GM23338 (cell line): Measurements from ENCODE around the gene KCNMB2. TPM values are rescaled to one million over a fixed set of nuclear protein-coding genes. Genes with fewer than 3 reads are reported as not detected.

Experiments used
- ATAC-seq: fragments of 200-7000 bp; cut with Tn5 transposase; 3 replicates; pipeline ENCODE4 v1.9.1; 2020
- DNase-seq: peaks from one replicate; pipeline ENCODE4 v3.0.0-alpha.2; 2015; ENCODE audit warnings: low spot score
- H2AFZ ChIP-seq: fragments of 200-600 bp; sonication (generic); 2 replicates; pipeline ENCODE4 v1.8.0; 2016; ENCODE audit warnings: antibody characterized with exemption, mild to moderate bottlenecking, moderate library complexity
- H3F3A ChIP-seq: fragments of 200-600 bp; sonication (generic); replicated peaks from 2 replicates; pipeline ENCODE4 v1.8.0; 2017; ENCODE audit warnings: antibody characterized with exemption, mixed run types, low read depth
- H3K27ac ChIP-seq: fragments of 200-600 bp; sonication (generic); 2 replicates; pipeline ENCODE4 v1.6.1; 2016; ENCODE audit warnings: low read depth
- H3K27me3 ChIP-seq: fragments of 200-600 bp; sonication (generic); 2 replicates; pipeline ENCODE4 v1.8.0; 2016; ENCODE audit warnings: mild to moderate bottlenecking, mixed run types, moderate library complexity; ENCODE audit not compliant: insufficient read depth
- H3K36me3 ChIP-seq: fragments of 200-600 bp; sonication (generic); 2 replicates; pipeline ENCODE4 v1.8.0; 2016; ENCODE audit warnings: mild to moderate bottlenecking; ENCODE audit not compliant: insufficient read depth
- H3K4me1 ChIP-seq: fragments of 200-600 bp; sonication (generic); 2 replicates; pipeline ENCODE4 v1.8.0; 2016; ENCODE audit warnings: mild to moderate bottlenecking, moderate library complexity; ENCODE audit not compliant: insufficient read depth
- H3K4me2 ChIP-seq: fragments of 200-600 bp; sonication (generic); 2 replicates; pipeline ENCODE4 v1.7.1; 2017; ENCODE audit warnings: mixed run types
- H3K4me3 ChIP-seq: fragments of 200-600 bp; sonication (generic); 2 replicates; pipeline ENCODE4 v1.6.1; 2016; ENCODE audit warnings: mixed run types
- H3K79me2 ChIP-seq: fragments of 200-600 bp; sonication (generic); replicated peaks from 2 replicates; pipeline ENCODE4 v1.8.0; 2017; ENCODE audit warnings: mild to moderate bottlenecking; ENCODE audit not compliant: insufficient read depth
- H3K9me2 ChIP-seq: fragments of 200-600 bp; sonication (generic); 2 replicates; pipeline ENCODE4 v1.8.0; 2017; ENCODE audit not compliant: insufficient read depth
- H4K20me1 ChIP-seq: fragments of 200-600 bp; sonication (generic); replicated peaks from 2 replicates; pipeline ENCODE4 v1.8.0; 2017; ENCODE audit warnings: mild to moderate bottlenecking; ENCODE audit not compliant: insufficient read depth
- H3K27ac Mint-ChIP-seq: 2 replicates; pipeline ENCODE4 v1.8.0; 2020; ENCODE audit warnings: inconsistent platforms, mild to moderate bottlenecking, moderate library complexity, mixed read lengths
- H3K27me3 Mint-ChIP-seq: 3 replicates; pipeline ENCODE4 v1.8.0; 2022; ENCODE audit warnings: low read depth, mild to moderate bottlenecking, moderate library complexity, mixed read lengths, inconsistent platforms; ENCODE audit not compliant: insufficient read depth, poor library complexity
- H3K36me3 Mint-ChIP-seq: 3 replicates; pipeline ENCODE4 v1.8.0; 2021; ENCODE audit warnings: low read depth, mild to moderate bottlenecking, inconsistent platforms, moderate library complexity, mixed read lengths
- H3K4me1 Mint-ChIP-seq: 3 replicates; pipeline ENCODE4 v1.8.0; 2020; ENCODE audit warnings: mild to moderate bottlenecking, inconsistent platforms, mixed read lengths
- H3K4me3 Mint-ChIP-seq: 3 replicates; pipeline ENCODE4 v1.8.0; 2021; ENCODE audit warnings: moderate library complexity, mild to moderate bottlenecking, inconsistent platforms, mixed read lengths
- H3K9me3 Mint-ChIP-seq: 3 replicates; pipeline ENCODE4 v1.8.0; 2020; ENCODE audit warnings: moderate library complexity, mild to moderate bottlenecking, inconsistent platforms, mixed read lengths
- EZH2 ChIP-seq: fragments of 200-600 bp; sonication (generic); IDR thresholded peaks from one replicate; pipeline ENCODE4 v1.8.0; 2017; ENCODE audit warnings: antibody characterized with exemption, mild to moderate bottlenecking, low read depth; ENCODE audit not compliant: unreplicated experiment
- EZH2phosphoT487 ChIP-seq: fragments of 200-600 bp; sonication (generic); IDR thresholded peaks from one replicate; pipeline ENCODE4 v1.8.1; 2018; ENCODE audit warnings: antibody characterized with exemption; ENCODE audit not compliant: unreplicated experiment
- POLR2AphosphoS5 ChIP-seq: IDR thresholded peaks from 2 replicates; pipeline ENCODE4 v1.6.1; 2016; ENCODE audit warnings: antibody characterized with exemption, low read depth
- STAT1 ChIP-seq: IDR thresholded peaks from one replicate; pipeline ENCODE4 v1.6.1; 2016; ENCODE audit warnings: antibody characterized with exemption; ENCODE audit not compliant: unreplicated experiment
- ZNF114 ChIP-seq: fragments of 250-450 bp; sonication (Bioruptor Pico); IDR thresholded peaks from 2 replicates; pipeline ENCODE4 v1.5.0; 2020; ENCODE audit warnings: mild to moderate bottlenecking, moderate library complexity
- ZNF331 ChIP-seq: fragments of 250-450 bp; sonication (Bioruptor Pico); IDR thresholded peaks from 2 replicates; pipeline ENCODE4 v1.5.0; 2020; ENCODE audit warnings: low read depth, mild to moderate bottlenecking, moderate library complexity
- polyA plus RNA-seq: library from polyadenylated mRNA; unstranded; fragments of >200 nt; fragmentation: Nextera tagmentation; extraction: Ambion mirVana; gene quantifications from 2 replicates; pipeline ENCODE4 v1.2.1, GENCODE V29; 2016
- total RNA-seq: library from RNA; depleted of rRNA; stranded (reverse); fragments of >200 nt; shearing (Covaris generic); gene quantifications from 2 replicates; pipeline ENCODE4 v1.2.3, GENCODE V29; 2014
- TF ChIP-seq, protein P1 (sequence below): IDR thresholded peaks from one replicate; pipeline ENCODE4 v1.6.1; 2018; ENCODE audit warnings: antibody characterized with exemption; ENCODE audit not compliant: unreplicated experiment
- TF ChIP-seq, protein P2 (sequence below), 2 experiments: fragments of 200-600 bp in 1 of 2; sonication (generic) in 1 of 2; conservative IDR thresholded peaks; 2 replicates each; pipeline versions ENCODE4 v1.5.1 to v1.6.1; 2016 to 2017; ENCODE audit warnings: antibody characterized with exemption in 2 of 2, low read depth in 2 of 2, mild to moderate bottlenecking in 2 of 2, moderate library complexity in 1 of 2

KCNMB2 gene
- total and polyA plus RNA-seq, 2 experiments from 2014 or later, result 0.53 TPM; not detected in 1

DNA sequence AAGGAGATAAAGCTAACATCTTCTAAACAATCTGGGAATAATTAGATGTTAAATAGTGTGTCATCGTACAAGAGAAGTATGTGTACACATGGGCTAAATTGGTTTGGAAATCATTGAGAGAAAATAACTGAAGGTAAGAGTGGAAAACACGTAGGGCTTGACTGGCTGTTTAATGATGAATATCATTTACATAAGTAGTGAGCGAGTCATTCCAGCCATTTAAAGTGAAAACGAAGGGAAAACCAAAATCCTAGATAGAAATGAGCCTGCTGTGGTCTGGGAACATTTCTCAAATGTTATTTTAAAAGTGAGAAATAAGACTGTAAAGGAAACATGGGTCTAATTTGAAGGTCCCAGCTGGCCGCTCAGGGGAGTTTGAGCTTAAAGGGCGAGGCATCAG lies 41.9 kb upstream of the KCNMB2 start:
- Histone ChIP-seq H2AFZ (no peak overlapping the region), H3K9me2 (peaks cover 6% of the 10 kb centered on the region; the same call in 1 of the 2 replicates), H3K36me3 (no peaks in the 10 kb centered on the region; the same call in 1 of the 2 replicates), H3K4me3 (no peak overlapping the region), H4K20me1 (no peaks in the 10 kb centered on the region), H3K4me1 (peaks cover 3% of the 10 kb centered on the region; the same call in 1 of the 2 replicates), H3K4me2 (no peak overlapping the region), H3K79me2 (no peaks in the 10 kb centered on the region), H3K27me3 (no peaks in the 10 kb centered on the region), H3K27ac (no peak overlapping the region), H3F3A (no peaks in the 10 kb centered on the region)
- no peak overlapping the region for H3K27ac Mint-ChIP-seq
- no peak overlapping the region for H3K4me3 Mint-ChIP-seq
- H3K36me3 Mint-ChIP-seq, result peaks cover 22% of the 10 kb centered on the region; the same call in 2 of the 3 replicates
- ATAC-seq (no peak), DNase-seq (no peak)
- peaks cover 2% of the 10 kb centered on the region; the same call in 1 of the 3 replicates for H3K4me1 Mint-ChIP-seq
- TF ChIP-seq EZH2phosphoT487 (no peak), EZH2 (no peak), STAT1 (no peak)
- TF ChIP-seq, protein P1, sequence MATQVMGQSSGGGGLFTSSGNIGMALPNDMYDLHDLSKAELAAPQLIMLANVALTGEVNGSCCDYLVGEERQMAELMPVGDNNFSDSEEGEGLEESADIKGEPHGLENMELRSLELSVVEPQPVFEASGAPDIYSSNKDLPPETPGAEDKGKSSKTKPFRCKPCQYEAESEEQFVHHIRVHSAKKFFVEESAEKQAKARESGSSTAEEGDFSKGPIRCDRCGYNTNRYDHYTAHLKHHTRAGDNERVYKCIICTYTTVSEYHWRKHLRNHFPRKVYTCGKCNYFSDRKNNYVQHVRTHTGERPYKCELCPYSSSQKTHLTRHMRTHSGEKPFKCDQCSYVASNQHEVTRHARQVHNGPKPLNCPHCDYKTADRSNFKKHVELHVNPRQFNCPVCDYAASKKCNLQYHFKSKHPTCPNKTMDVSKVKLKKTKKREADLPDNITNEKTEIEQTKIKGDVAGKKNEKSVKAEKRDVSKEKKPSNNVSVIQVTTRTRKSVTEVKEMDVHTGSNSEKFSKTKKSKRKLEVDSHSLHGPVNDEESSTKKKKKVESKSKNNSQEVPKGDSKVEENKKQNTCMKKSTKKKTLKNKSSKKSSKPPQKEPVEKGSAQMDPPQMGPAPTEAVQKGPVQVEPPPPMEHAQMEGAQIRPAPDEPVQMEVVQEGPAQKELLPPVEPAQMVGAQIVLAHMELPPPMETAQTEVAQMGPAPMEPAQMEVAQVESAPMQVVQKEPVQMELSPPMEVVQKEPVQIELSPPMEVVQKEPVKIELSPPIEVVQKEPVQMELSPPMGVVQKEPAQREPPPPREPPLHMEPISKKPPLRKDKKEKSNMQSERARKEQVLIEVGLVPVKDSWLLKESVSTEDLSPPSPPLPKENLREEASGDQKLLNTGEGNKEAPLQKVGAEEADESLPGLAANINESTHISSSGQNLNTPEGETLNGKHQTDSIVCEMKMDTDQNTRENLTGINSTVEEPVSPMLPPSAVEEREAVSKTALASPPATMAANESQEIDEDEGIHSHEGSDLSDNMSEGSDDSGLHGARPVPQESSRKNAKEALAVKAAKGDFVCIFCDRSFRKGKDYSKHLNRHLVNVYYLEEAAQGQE, result no peak
- peaks cover 31% of the 10 kb centered on the region for H3K9me3 Mint-ChIP-seq
- peaks cover 2% of the 10 kb centered on the region for H3K27me3 Mint-ChIP-seq

- Histone ChIP-seq H4K20me1 (no peaks in the 10 kb centered on the region), H3K4me1 (peaks cover 3% of the 10 kb centered on the region; the same call in 1 of the 2 replicates), H3K9me2 (peaks cover 9% of the 10 kb centered on the region; the same call in 1 of the 2 replicates), H3F3A (no peaks in the 10 kb centered on the region), H3K27me3 (no peaks in the 10 kb centered on the region), H2AFZ (no peak overlapping the region), H3K4me2 (no peak overlapping the region), H3K27ac (no peak overlapping the region), H3K36me3 (no peaks in the 10 kb centered on the region; the same call in 1 of the 2 replicates), H3K79me2 (no peaks in the 10 kb centered on the region), H3K4me3 (no peak overlapping the region)
- Mint-ChIP-seq H3K36me3 (peaks cover 22% of the 10 kb centered on the region; the same call in 2 of the 3 replicates), H3K9me3 (peaks cover 31% of the 10 kb centered on the region), H3K4me1 (no peaks in the 10 kb centered on the region), H3K4me3 (no peak overlapping the region), H3K27ac (no peak overlapping the region), H3K27me3 (peaks cover 2% of the 10 kb centered on the region)
- TF ChIP-seq ZNF331, result no peak
- TF ChIP-seq, protein P2, sequence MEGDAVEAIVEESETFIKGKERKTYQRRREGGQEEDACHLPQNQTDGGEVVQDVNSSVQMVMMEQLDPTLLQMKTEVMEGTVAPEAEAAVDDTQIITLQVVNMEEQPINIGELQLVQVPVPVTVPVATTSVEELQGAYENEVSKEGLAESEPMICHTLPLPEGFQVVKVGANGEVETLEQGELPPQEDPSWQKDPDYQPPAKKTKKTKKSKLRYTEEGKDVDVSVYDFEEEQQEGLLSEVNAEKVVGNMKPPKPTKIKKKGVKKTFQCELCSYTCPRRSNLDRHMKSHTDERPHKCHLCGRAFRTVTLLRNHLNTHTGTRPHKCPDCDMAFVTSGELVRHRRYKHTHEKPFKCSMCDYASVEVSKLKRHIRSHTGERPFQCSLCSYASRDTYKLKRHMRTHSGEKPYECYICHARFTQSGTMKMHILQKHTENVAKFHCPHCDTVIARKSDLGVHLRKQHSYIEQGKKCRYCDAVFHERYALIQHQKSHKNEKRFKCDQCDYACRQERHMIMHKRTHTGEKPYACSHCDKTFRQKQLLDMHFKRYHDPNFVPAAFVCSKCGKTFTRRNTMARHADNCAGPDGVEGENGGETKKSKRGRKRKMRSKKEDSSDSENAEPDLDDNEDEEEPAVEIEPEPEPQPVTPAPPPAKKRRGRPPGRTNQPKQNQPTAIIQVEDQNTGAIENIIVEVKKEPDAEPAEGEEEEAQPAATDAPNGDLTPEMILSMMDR (conservative IDR thresholded peaks at IDR 0.05; ENCODE audit: low read depth in 2 of 2), result no peak
- TF ChIP-seq POLR2AphosphoS5, result no peak
- TF ChIP-seq ZNF114 (CRISPR knock-in tag), result no peak
- ATAC-seq (no peak), DNase-seq (no peak)
These were observed 39.3 kb upstream of the KCNMB2 start for GRCh38 chr3:178496911-178497310.
